GM18870 (cell line): ENCODE measurements around the gene SDHAF2.
"Not testable (repeated sequence)": the region's sequence is repeated elsewhere in the genome, so short reads cannot be mapped to it uniquely, and the experiment has no call there.

Experiments
- ATAC-seq: cut with Tn5 transposase; IDR thresholded peaks from one replicate; pipeline ENCODE4 v1.9.1; 2021; ENCODE audit warnings: moderate library complexity; ENCODE audit not compliant: unreplicated experiment

Gene SDHAF2

GRCh38 chr11:61422226-61422625, 7.7 kb upstream of the SDHAF2 start:
- no peak for ATAC-seq

DNA sequence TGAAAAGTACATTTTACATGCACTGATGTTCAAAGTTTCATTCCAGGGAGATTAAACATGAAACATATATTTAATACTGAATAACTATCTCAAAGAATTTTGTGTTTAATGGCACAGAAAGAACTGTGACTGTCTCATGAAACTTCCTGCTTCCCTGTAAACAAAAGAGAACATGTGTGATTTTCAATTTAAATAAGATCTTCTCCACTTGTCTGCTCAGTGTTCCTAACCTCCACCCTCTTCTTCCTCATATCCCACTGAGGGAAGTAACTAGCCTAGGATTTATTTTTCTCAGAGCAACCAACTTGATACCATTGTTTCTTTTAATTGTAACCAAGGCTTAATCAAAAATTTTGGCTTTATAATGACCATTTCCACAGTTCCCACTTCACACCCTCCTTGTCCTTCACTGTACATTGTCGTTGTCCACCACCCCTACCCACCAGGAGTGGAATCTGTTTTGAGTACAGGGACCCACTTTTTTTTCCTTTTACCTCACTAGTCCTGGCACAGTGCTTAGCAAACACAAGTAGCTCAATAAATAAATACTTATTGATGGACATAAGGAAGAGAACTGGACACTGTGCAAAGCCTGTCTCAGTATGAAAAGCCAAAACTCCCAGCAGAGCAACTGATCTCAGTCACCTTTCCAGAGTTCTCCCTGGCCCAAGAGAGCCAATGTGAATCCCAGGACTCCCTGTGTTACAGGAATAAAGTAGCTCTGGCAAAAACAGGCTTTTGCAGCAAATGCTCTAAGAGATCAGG, 4.4 kb upstream of the SDHAF2 start:
- no peak for ATAC-seq

- ATAC-seq = peak; percentile 33
Observed at GRCh38 chr11:61429346-61429690, 606 bp upstream of the SDHAF2 start.

DNA sequence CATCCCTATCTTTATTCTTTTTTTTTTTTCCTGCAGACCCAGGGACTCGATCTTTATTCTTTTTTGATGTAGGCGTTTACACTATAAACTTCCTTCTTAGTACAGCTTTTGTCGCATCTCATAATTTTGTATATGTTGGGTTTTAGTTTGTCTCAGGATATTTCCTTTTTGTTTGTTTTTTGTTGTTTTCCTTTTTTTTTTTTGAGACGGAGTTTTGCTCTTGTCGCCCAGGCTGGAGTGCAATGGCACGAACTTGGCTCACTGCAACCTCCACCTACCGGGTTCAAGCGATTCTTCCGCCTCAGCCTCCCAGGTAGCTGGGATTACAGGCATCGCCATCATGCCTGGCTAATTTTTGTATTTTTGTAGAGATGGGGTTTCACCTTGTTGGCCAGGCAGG, 915 bp downstream of the SDHAF2 start:
- not testable (repeated sequence) for ATAC-seq

DNA sequence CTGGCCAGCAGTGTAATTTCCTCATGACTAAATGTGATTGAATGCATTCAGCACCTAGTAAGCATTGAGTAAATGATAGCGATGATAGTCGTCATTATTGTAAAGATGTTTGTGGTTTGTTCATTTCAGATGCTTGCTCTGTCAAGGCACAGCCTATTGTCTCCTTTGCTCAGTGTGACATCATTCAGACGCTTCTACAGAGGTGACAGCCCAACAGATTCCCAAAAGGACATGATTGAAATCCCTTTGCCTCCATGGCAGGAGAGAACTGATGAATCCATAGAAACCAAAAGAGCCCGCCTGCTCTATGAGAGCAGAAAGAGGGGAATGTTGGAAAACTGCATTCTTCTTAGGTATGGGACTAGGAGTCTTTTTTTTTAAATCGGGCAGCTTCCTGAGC, 7.6 kb downstream of the SDHAF2 start:
- ATAC-seq = no peak

DNA sequence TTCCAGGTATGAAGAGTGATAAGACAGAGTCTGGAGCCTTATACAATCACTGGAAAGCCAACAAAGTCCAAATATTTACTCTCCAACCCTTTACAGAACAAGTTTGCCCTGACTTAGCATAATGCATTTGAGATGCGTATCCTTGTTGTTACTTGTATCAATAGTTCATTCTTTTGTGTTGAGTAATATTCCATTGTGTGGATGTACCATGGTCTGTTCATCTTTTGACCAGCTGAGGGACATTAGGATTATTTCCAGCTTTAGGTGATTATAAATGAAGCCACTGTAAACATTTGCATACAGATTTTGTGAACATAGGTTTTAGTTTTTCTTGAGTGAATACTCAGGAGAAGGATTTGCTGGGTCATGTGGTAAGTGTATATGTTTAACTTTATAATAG, 9.7 kb downstream of the SDHAF2 start:
- ATAC-seq = no peak

GRCh38 chr11:61442616-61443015, 12.7 kb downstream of the SDHAF2 start:
- no peak for ATAC-seq

- ATAC-seq = no peak
Observed at GRCh38 chr11:61445516-61445915, 15.6 kb downstream of the SDHAF2 start.

GRCh38 chr11:61446211-61446651, 16.3 kb downstream of the SDHAF2 start:
- no peak for ATAC-seq

GRCh38 chr11:61447601-61448551, 18.0 kb downstream of the SDHAF2 start:
- ATAC-seq = no peak

DNA sequence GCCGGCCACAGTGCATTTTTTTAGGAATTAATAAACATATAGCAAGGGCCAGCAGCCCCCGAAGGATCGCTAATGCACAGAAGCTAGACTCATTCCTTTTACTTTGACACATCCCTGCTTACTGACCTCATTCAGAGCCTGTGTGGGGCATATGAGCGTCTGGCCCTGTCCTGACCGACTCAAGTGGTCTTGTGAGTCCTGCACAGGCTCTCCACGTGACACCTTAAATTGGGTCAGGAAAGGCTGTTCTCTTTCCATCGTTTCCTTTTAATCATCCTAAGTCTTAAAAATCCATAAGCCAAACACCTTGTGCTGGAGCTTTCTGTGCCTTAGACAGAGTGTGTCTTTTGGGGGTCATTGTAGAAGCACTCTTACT, 18.6 kb downstream of the SDHAF2 start:
- ATAC-seq = no peak

DNA sequence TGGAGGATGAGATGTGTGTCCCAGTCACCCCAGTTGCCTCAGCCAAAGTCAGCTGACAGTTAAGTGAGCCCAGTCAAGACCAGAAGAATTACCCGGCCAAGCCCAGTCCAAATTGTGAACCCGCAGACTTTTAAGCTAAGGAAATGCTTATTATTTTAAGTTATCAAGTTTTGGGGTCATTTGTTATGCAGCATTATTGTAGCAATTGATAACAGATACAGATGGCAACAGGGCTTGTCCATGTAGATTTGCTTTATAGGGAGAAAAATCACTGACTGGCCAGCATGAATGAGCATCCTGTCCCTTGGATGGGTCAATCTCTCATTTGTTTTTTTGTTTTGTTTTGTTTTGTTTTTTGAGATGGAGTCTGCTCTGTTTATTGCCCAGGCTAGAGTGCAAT, 22.9 kb downstream of the SDHAF2 start:
- no peak for ATAC-seq

DNA sequence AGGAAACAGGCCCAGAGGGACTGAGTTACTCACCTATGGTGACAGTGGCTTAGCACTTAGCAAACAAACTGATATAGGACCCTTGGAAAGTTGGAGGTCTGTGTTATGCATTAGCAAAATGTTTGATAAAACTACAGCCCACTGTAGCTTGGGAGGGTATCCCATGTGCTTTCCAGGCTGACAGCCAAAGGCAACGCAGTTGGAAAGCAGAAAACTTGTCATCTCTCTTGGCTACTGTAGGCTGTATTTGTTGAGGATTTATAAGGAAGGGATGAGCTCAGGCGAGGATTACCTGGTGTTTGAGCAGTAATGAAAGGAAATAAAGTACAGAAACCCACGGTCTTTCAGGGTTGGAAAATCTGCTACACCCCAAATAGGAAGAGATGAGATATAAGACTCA, 23.8 kb downstream of the SDHAF2 start:
- no peak for ATAC-seq

DNA sequence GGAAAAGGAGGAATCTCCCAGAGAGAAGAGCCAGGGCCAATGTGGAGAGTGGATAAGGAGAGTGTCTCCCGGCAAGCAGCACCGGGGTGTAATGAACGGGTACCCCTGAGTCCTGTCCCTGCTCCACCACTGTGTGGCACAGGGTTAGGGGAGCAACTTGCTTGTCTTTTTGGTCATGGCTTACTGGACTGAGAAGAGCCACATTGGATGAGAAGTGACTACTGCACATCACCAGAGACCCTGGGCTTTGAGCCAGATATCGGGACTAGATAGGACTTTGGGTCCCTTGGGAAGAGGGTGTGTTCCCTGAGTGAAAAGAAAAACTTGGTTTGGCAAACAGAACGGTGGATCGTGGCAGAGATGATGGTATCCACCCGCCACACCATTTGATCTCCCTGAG, 24.6 kb downstream of the SDHAF2 start:
- no peak for ATAC-seq

- ATAC-seq = no peak
Observed at GRCh38 chr11:61460474-61460881, 30.6 kb downstream of the SDHAF2 start.

- no peak for ATAC-seq
Observed at GRCh38 chr11:61460986-61461385, 31.1 kb downstream of the SDHAF2 start.

GRCh38 chr11:61467602-61468001, 37.7 kb downstream of the SDHAF2 start:
- ATAC-seq = not testable (repeated sequence)

- ATAC-seq = no peak
Observed at GRCh38 chr11:61468002-61468401, 38.1 kb downstream of the SDHAF2 start.

DNA sequence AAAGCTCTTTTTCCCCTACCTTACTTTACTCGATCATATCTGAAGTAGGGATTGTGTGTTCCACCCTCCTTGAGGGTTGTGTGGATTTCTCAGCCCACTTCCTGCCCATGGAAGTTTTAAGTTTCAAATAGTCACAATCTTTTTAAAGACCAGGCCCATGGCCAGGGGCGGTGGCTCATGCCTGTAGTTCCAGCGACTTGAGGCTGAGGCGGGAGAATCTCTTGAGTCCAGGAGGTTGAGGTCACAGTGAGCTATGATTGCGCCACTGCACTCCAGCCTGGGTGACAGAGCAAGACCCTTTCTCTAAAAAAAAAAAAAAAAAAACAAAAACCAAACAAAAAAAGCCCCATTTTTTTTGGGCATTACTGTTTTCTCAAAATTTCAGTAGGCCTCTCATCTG, 42.4 kb downstream of the SDHAF2 start:
- no peak for ATAC-seq

GRCh38 chr11:61472868-61473267, 42.9 kb downstream of the SDHAF2 start:
- ATAC-seq = no peak

- ATAC-seq = no peak
Observed at GRCh38 chr11:61473370-61474012, 43.6 kb downstream of the SDHAF2 start.
